ENCODE measurements around the gene CCDC47. TPM values are rescaled to one million over a fixed set of nuclear protein-coding genes. Genes with fewer than 3 reads are reported as not detected.
"Not testable (repeated sequence)": the region's sequence is repeated elsewhere in the genome, so short reads cannot be mapped to it uniquely, and the experiment has no call there.

CCDC47 gene
- total RNA-seq, 2 donors from 2014 or later = 72.6 to 102 TPM

- H3K4me3 Mint-ChIP-seq = peak overlapping the region; percentile 89
- peak overlapping the region; percentile 95 to 96 for H3K27ac Mint-ChIP-seq
- H3K36me3 Mint-ChIP-seq = peaks cover 2% of the 10 kb centered on the region
- peaks cover 11 to 19% of the 10 kb centered on the region in 2 donors for H3K4me1 Mint-ChIP-seq (ENCODE audit: low read depth in 2 of 2)
- H3K27me3 Mint-ChIP-seq = no peaks in the 10 kb centered on the region
- ATAC-seq = no peak
- DNase-seq (ENCODE audit: low spot score) = no peak
- H3K9me3 Mint-ChIP-seq = no peaks in the 10 kb centered on the region
These were observed 32.8 kb downstream of the CCDC47 start for GRCh38 chr17:63740464-63741142.

GRCh38 chr17:63735691-63736090 is 37.7 kb downstream of the CCDC47 start:
- H3K36me3 Mint-ChIP-seq = no peaks in the 10 kb centered on the region
- H3K27ac Mint-ChIP-seq = no peak overlapping the region
- H3K4me3 Mint-ChIP-seq = no peak overlapping the region
- DNase-seq (ENCODE audit: low spot score) (no peak), ATAC-seq (no peak)
- H3K4me1 Mint-ChIP-seq (ENCODE audit: low read depth in 2 of 2) = peaks cover 8 to 11% of the 10 kb centered on the region in 2 donors
- no peaks in the 10 kb centered on the region for H3K9me3 Mint-ChIP-seq
- no peaks in the 10 kb centered on the region for H3K27me3 Mint-ChIP-seq

DNA sequence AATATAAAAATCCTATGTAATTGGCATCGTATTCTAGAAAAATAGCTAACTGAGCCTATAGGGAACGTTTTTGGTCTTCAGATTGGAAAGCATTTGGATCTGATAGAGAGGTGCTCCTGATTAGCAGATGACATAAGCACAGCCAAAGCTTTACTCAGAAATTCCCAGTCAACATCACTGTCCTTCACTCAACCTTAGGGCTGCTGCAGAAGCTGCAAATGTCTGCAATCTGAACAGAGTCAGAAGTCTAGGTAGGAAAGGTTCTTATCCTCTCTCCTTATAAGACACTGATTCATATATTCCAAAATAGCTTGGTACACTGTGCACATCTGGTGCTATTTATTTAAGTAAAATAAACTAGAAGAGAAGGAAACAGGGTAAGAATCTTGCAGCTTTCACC is 51.0 kb downstream of the CCDC47 start:
- H3K27ac Mint-ChIP-seq = no peak overlapping the region
- H3K4me3 Mint-ChIP-seq = no peak overlapping the region
- no peak for ATAC-seq
- H3K4me1 Mint-ChIP-seq (ENCODE audit: low read depth in 2 of 2) = no peaks in the 10 kb centered on the region
- no peaks in the 10 kb centered on the region for H3K9me3 Mint-ChIP-seq
- no peak for DNase-seq (ENCODE audit: low spot score)
- peaks cover 6% of the 10 kb centered on the region for H3K36me3 Mint-ChIP-seq
- H3K27me3 Mint-ChIP-seq = no peaks in the 10 kb centered on the region

- DNase-seq (ENCODE audit: low spot score); H3K27me3 Mint-ChIP-seq; H3K4me1 Mint-ChIP-seq (ENCODE audit: low read depth in 2 of 2); ATAC-seq; H3K36me3 Mint-ChIP-seq; H3K27ac Mint-ChIP-seq; H3K9me3 Mint-ChIP-seq; H3K4me3 Mint-ChIP-seq: not testable (repeated sequence)
These were observed 53.2 kb downstream of the CCDC47 start for GRCh38 chr17:63720194-63720593.

DNA sequence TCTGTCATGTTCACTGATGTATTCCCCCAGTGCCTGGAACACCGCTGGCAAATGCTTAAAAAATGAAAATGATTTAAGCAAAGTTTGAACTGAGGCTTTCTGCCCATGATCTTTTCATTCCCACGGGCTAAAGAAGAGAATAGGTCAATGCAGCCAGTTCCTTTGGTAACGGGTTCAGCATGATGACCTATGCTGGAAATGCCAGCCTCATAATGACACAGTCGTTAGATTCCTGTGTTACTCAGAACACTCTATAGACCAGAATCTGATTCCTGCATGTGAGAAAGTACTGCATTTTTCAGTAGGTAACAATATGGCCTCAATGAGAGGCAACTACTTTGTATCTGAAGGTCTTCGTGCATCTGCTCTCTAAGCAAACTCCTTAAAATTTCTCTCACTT is 54.4 kb downstream of the CCDC47 start:
- DNase-seq (ENCODE audit: low spot score) (no peak), ATAC-seq (no peak)
- no peaks in the 10 kb centered on the region for H3K27me3 Mint-ChIP-seq
- H3K27ac Mint-ChIP-seq = no peak overlapping the region
- no peaks in the 10 kb centered on the region for H3K4me1 Mint-ChIP-seq (ENCODE audit: low read depth in 2 of 2)
- H3K4me3 Mint-ChIP-seq = no peak overlapping the region
- no peaks in the 10 kb centered on the region for H3K9me3 Mint-ChIP-seq
- H3K36me3 Mint-ChIP-seq = peaks cover 6% of the 10 kb centered on the region

DNA sequence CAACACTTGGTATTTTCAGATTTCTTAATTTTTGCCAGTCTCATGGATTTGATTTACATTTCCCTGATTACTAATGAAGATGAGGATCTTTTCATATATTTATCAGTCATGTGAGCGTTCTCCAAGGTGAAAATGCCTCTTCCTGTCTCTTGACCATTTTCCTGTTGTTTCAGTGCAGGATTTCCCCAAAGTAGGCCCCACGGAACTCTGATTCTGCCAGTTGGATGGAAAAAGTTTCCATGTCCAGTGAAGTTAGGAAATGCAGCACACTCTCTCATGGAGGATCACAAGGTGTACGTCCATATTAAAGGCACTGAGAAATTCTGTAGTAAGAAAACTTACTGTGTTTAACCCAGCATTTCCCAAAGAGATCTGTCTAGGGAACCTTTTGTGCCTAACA is 57.0 kb downstream of the CCDC47 start:
- peaks cover 6% of the 10 kb centered on the region for H3K36me3 Mint-ChIP-seq

DNA sequence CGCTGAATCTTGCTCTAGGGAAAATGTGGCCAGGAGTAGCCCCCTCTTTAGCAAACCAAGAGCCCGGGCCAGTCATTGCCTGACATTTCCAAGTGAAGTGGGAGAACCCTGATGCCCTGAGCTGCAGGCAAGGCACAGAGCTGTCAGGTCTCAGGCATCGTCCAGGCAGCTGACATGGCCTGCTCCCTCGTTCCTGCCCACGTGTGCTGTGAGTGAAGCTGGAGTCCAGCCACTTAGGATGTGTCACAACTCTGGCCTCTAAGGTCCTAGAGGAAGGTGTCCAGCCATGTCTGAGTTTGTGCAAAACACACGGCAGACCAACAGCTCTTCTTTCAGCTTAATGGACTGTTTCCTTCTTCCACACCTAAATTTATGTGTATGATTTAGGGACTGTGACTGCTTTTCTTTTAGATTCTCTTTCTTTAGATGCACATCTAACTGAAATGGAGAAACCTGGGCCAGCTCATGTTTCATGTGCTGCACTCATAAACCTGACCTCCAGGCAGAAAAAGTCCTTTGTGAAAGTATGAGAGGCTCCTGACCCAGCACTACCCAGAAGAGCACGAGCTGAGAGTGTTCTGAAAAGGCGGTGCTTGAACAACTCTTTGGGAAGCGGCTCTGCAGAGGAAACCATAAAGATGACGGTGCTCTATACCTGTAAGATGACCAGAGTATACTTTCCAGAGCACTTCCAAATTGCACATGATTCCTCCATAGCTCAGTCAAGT is 58.7 kb downstream of the CCDC47 start:
- peaks cover 4 to 5% of the 10 kb centered on the region in 2 donors for H3K4me1 Mint-ChIP-seq (ENCODE audit: low read depth in 2 of 2)
- DNase-seq (ENCODE audit: low spot score) (no peak), ATAC-seq (no peak)
- H3K27me3 Mint-ChIP-seq = no peaks in the 10 kb centered on the region
- H3K27ac Mint-ChIP-seq = no peak overlapping the region
- H3K9me3 Mint-ChIP-seq = no peaks in the 10 kb centered on the region
- H3K36me3 Mint-ChIP-seq = peaks cover 6% of the 10 kb centered on the region
- H3K4me3 Mint-ChIP-seq = no peak overlapping the region

More for the DNA sequence above, 57.0 kb downstream of the CCDC47 start:
- H3K4me3 Mint-ChIP-seq = no peak overlapping the region
- no peaks in the 10 kb centered on the region for H3K27me3 Mint-ChIP-seq
- ATAC-seq (no peak), DNase-seq (ENCODE audit: low spot score) (no peak)
- H3K4me1 Mint-ChIP-seq (ENCODE audit: low read depth in 2 of 2) = no peaks in the 10 kb centered on the region
- H3K27ac Mint-ChIP-seq = peak overlapping the region in 1 of 2 donors; percentile 6
- no peaks in the 10 kb centered on the region for H3K9me3 Mint-ChIP-seq

- peaks cover 33 to 36% of the 10 kb centered on the region in 2 donors for H3K4me1 Mint-ChIP-seq (ENCODE audit: low read depth in 2 of 2)
- ATAC-seq (peak in 1 of 2 donors; percentile 10), DNase-seq (ENCODE audit: low spot score) (no peak)
- H3K27me3 Mint-ChIP-seq = no peaks in the 10 kb centered on the region
- H3K36me3 Mint-ChIP-seq = peaks cover 10% of the 10 kb centered on the region
- no peaks in the 10 kb centered on the region for H3K9me3 Mint-ChIP-seq
- peak overlapping the region; percentile 34 to 44 for H3K27ac Mint-ChIP-seq
- peak overlapping the region; percentile 3 for H3K4me3 Mint-ChIP-seq
These were observed 64.3 kb downstream of the CCDC47 start for GRCh38 chr17:63709110-63709509.

DNA sequence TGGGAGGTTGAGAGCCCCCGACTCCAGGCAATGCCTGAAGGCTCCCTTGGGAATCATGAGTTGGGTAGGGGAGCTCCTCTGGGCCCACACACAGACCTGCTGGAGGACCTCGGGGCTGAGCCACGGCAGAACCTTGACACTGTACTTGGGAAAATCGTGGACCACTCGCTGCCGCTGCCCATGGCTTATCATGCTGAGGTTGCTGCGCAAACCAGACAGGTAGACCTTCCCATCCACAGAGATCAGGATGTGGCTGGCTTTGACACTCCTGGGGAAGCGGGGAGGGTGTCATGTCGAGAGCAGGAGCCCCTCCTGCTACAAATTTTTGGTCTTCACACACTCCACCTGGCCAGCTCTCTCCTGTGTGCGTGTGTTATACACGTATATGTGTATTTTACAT is 66.2 kb downstream of the CCDC47 start:
- Mint-ChIP-seq H3K27me3 (no peaks in the 10 kb centered on the region), H3K27ac (peak overlapping the region; percentile 46 to 93), H3K4me1 (ENCODE audit: low read depth in 2 of 2) (peaks cover 51 to 52% of the 10 kb centered on the region in 2 donors), H3K36me3 (peaks cover 15% of the 10 kb centered on the region), H3K9me3 (no peaks in the 10 kb centered on the region), H3K4me3 (no peak overlapping the region)
- ATAC-seq = no peak
- DNase-seq (ENCODE audit: low spot score) = no peak

DNA sequence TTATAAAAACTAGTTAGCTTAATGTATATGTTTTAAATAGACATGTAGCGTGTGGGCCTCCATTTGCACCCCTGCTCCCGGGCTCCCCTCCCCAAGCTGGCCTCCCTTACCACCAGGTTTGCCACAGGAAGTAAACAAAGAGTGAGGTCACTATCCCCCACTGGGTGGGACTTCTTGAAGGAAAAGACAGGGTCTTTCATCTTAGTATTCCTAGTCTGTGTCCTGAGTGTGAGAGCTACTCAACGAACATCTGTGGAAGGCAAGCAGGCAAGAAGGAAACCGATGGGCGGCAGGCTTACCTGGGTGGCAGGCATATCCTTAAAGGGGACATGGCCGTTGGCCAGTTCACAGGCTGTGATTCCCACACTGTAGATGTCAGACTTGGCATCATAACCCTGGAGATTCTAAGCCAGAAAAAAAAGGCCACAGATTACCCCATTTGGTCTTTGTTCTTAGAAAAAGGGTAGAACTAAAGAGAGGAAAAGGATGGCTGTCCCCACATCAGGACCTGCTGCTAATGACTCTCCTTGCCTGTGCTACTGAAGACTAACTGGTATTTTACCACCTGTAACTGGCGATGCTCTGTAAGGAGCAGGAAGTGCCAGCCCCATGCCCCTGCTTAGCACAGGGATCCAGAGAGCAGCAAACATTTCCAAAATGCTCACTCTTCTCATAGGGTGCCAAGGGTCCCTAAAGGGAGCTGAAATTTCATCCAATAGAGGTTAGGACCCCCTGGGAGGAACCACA is 66.9 kb downstream of the CCDC47 start:
- DNase-seq (ENCODE audit: low spot score) = no peak
- peaks cover 15% of the 10 kb centered on the region for H3K36me3 Mint-ChIP-seq
- no peaks in the 10 kb centered on the region for H3K27me3 Mint-ChIP-seq

DNA sequence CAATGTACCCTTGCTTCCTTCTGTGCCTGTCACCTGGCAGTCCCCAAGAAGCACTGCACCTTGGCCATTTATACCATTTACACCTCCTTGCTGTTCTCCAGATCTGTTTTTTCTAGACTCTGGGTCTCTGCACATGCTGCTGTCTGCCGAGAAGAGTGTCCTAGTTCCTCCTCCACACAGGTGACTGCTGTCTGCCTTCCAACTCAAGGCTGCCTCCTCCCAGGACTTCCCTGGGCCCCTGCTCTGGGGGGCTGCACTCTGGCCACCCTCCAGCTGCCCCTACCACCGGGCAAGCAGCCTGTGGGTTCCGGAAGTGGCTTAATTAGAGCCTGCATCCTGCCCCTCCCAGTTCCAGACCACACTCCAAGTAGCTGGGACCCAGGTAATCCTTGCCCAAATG is 67.7 kb downstream of the CCDC47 start:
- ATAC-seq (no peak), DNase-seq (ENCODE audit: low spot score) (no peak)
- Mint-ChIP-seq H3K4me3 (peak overlapping the region; percentile 56), H3K27ac (peak overlapping the region; percentile 46 to 93), H3K36me3 (peaks cover 15% of the 10 kb centered on the region), H3K27me3 (no peaks in the 10 kb centered on the region), H3K9me3 (no peaks in the 10 kb centered on the region), H3K4me1 (ENCODE audit: low read depth in 2 of 2) (peaks cover 59% of the 10 kb centered on the region in 2 donors)

More for the DNA sequence above, 66.9 kb downstream of the CCDC47 start:
- no peaks in the 10 kb centered on the region for H3K9me3 Mint-ChIP-seq
- peaks cover 55 to 56% of the 10 kb centered on the region in 2 donors for H3K4me1 Mint-ChIP-seq (ENCODE audit: low read depth in 2 of 2)
- H3K27ac Mint-ChIP-seq = peak overlapping the region; percentile 46 to 93
- H3K4me3 Mint-ChIP-seq = peak overlapping the region; percentile 56
- no peak for ATAC-seq

GRCh38 chr17:63704836-63705235 is 68.6 kb downstream of the CCDC47 start:
- Mint-ChIP-seq H3K4me3 (no peak overlapping the region), H3K4me1 (ENCODE audit: low read depth in 2 of 2) (peaks cover 55% of the 10 kb centered on the region in 2 donors), H3K27ac (peak overlapping the region; percentile 46 to 93), H3K27me3 (no peaks in the 10 kb centered on the region), H3K9me3 (no peaks in the 10 kb centered on the region), H3K36me3 (peaks cover 15% of the 10 kb centered on the region)
- DNase-seq (ENCODE audit: low spot score) (no peak), ATAC-seq (no peak)

GRCh38 chr17:63704259-63704576 is 69.2 kb downstream of the CCDC47 start:
- DNase-seq (ENCODE audit: low spot score) = no peak
- no peaks in the 10 kb centered on the region for H3K9me3 Mint-ChIP-seq
- H3K4me3 Mint-ChIP-seq = no peak overlapping the region
- peaks cover 11% of the 10 kb centered on the region for H3K36me3 Mint-ChIP-seq
- H3K27me3 Mint-ChIP-seq = no peaks in the 10 kb centered on the region
- peak overlapping the region; percentile 92 to 95 for H3K27ac Mint-ChIP-seq
- H3K4me1 Mint-ChIP-seq (ENCODE audit: low read depth in 2 of 2) = peaks cover 51% of the 10 kb centered on the region in 2 donors
- no peak for ATAC-seq

Measured in natural killer cell treated with Interleukin-12 subunit alpha and Interleukin-12 subunit beta and Interleukin-15 and Interleukin-18, amount 100 ng/mL, for 72 hours (primary cell).